Stimulated activated CD4-positive, alpha-beta T cell treated with anti-CD3 and anti-CD28 coated beads, Interleukin-1b, Interleukin-23, amount 100 ng/mL, for 4 hours (primary cell): ENCODE results near the gene CT45A1.
"Not testable (repeated sequence)": the region's sequence is repeated elsewhere in the genome, so short reads cannot be mapped to it uniquely, and the experiment has no call there.

ENCODE experiments used
- DNase-seq, 2 donors: peaks; one replicate each; pipeline ENCODE4 v3.0.0-alpha.2; 2020; ENCODE audit warnings: low read depth in 2 of 2

The CT45A1 gene, protein sequence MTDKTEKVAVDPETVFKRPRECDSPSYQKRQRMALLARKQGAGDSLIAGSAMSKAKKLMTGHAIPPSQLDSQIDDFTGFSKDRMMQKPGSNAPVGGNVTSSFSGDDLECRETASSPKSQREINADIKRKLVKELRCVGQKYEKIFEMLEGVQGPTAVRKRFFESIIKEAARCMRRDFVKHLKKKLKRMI

DNA sequence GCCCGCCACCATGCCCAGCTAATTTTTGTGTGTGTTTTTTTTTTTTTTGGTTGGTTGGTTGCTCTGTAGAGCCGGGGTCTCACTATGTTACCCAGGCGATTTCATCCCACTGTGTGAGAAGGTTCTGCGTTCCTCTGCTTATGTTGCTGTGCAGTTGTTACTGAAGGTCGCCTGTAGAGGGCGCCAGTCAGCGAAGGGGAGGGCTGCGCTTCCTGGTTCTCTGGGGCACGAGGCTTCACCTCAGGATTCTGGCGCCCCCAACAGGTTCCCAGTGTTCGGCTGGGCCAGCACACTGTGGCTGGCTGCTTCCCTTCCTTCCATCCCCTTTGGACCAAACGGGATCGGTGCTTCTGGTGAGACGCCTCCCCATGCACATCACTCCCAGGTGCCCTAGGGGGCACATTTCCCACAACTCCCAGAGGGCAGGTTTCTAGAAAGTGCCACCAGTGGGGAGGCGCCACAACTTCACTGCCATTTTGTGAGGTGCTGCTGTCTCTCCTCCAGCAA is at the start of gene CT45A1:
Gene CT45A1, plus strand, starts transcription at position 457 of the 507 bp plus-strand sequence. CDS start 5,302 bp downstream, outside the sequence.
- DNase-seq = not testable (repeated sequence)

GRCh38 chrX:135672979-135673378 is 40.5 kb upstream of the CT45A1 start:
- DNase-seq = not testable (repeated sequence)

GRCh38 chrX:135688137-135688536 is 25.3 kb upstream of the CT45A1 start:
- peak in 1 of 2 donors; percentile 6 for DNase-seq

- no peak for DNase-seq
These were observed 18.0 kb upstream of the CT45A1 start for GRCh38 chrX:135695471-135695870.

GRCh38 chrX:135697601-135698000 is 15.8 kb upstream of the CT45A1 start:
- DNase-seq = no peak

DNA sequence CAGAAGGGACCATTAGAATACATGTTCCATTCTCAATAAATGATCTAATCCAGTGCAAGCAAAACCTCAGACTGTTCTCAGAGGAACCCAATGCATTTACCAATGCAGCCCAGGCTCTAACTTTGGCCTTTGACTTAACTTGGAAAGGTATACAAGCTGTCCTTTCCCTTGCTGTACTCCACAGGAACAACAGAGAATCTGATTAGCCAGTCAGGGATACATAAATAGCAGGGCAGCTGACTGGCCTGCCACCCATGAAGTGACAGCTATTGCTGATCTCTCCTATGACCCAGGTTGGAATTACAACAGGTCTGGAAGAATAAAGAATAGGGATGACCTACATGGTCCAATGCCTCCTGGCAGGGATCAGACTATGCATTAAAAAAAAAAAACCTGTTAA is 14.5 kb upstream of the CT45A1 start:
- no peak for DNase-seq

- peak in 1 of 2 donors; percentile 22 for DNase-seq
These were observed 5.6 kb upstream of the CT45A1 start for GRCh38 chrX:135707880-135708279.

DNA sequence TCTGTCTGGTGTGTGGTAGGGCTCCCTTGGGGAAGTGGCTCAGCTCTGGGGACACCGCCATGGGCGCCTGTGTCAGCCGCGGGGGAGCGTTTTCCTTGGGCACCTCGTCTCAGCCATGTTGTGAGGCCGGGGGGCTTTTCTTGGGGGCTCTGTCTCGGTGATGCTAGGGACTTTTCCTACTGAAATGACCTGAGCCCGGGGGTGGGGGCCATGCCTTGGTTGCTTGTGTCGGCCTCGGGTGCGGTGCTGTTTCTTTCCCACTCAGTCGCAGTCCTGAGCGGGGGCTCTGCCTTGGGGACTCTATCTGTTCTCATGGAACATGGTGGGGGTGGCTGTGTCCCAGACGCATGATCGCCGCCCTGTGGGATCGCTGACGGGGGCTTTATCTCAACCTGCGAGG is 356 bp downstream of the CT45A1 start:
- no peak for DNase-seq

DNA sequence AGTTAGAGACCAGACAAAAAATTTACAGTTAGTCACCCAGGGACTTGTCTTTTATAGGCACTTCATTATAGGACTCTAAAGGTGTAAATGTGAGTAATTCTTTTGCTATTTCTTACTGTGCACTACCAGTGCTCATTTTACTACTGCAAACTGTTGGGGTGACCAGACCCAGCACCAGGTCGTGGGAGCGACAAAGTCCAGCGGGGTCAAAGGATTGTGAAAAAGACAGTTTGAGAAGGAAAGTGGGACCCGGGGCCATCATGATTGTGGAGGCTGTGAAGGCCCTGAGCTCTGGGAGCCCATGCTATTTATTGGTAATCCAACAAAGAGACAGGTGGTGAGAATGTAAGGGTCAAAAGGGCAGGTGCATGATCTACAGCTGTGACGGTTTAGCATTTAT is 21.2 kb downstream of the CT45A1 start:
- DNase-seq = not testable (repeated sequence)

GRCh38 chrX:135737366-135738071 is 24.1 kb downstream of the CT45A1 start:
- DNase-seq = no peak

DNA sequence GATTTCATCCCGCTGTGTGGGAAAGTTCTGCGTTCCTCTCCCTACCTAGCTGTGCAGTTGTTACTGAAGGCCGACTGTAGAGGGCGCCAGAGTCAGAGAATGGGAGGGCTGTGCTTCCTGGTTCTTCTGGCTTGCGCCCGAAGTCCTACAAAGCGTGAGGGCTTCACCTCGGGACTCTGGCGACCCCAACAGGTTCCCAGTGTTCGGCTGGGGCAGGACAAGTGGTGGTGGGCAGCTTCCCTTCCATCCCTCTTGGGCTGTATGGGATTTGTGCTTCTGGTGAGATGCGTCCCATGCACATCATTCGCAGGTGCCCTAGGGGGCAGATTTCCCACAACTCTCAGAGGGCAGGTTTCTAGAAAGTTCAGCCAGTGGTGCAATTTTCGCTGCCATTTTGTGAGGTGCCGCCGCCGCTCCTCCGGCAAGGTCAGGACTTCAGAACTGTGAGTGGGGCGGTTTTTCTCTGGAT is 27.3 kb downstream of the CT45A1 start:
- DNase-seq = peak; percentile 23 to 45

- no peak for DNase-seq
These were observed 27.8 kb downstream of the CT45A1 start for GRCh38 chrX:135741192-135741715.

GRCh38 chrX:135744739-135745138 is 31.3 kb downstream of the CT45A1 start:
- DNase-seq = not testable (repeated sequence)

DNA sequence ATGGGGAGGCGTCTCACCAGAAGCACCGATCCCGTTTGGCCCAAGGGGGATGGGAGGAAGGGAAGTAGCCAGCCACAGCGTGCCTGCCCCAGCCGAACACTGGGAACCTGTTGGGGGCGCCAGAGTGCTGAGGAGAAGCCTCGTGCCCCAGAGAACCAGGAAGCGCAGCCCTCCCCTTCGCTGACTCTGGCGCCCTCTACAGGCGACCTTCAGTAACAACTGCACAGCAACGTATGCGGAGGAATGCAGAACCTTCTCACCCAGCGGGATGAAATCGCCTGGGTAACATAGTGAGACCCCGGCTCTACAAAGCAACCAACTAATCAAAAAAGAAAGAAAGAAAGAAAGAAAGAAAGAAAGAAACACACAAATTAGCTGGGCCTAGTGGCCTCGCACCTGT is 54.7 kb downstream of the CT45A1 start, which contains the start of gene CT45A3:
Gene CT45A3, minus strand, starts transcription at position 101 of the 400 bp plus-strand sequence. CDS start 3,747 bp downstream, outside the sequence.
- DNase-seq = not testable (repeated sequence)
